Astrocyte of the cerebellum (primary cell): ENCODE results near the gene SLC46A1.
A peak's percentile ranks its signal among the peaks of the same experiment; 100 is the strongest.
"Not testable (repeated sequence)": the region's sequence is repeated elsewhere in the genome, so short reads cannot be mapped to it uniquely, and the experiment has no call there.

Experiments used
- DNase-seq: peaks from one replicate; pipeline ENCODE4 v3.0.0-alpha.2; 2011; ENCODE audit warnings: low read depth
- H3K4me3 ChIP-seq: 2 replicates; pipeline ENCODE4 v1.5.1; 2011; ENCODE audit warnings: mild to moderate bottlenecking, low read depth, low read length, moderate library complexity
- in situ Hi-C: cut with HindIII; loops from 2 replicates; pipeline ENCODE4 v1.10.0; 2017; ENCODE audit warnings: low sequenced_read_pairs
- TF ChIP-seq, protein P1 (sequence below): IDR thresholded peaks from 2 replicates; pipeline ENCODE4 v1.5.1; 2012; ENCODE audit warnings: low read length, low read depth, moderate library complexity, mild to moderate bottlenecking; ENCODE audit errors: missing control alignments

Gene SLC46A1

GRCh38 chr17:28433721-28434120 lies 27.7 kb upstream of the SLC46A1 start:
- DNase-seq = no peak
- no peak overlapping the region for H3K4me3 ChIP-seq
- TF ChIP-seq, protein P1, sequence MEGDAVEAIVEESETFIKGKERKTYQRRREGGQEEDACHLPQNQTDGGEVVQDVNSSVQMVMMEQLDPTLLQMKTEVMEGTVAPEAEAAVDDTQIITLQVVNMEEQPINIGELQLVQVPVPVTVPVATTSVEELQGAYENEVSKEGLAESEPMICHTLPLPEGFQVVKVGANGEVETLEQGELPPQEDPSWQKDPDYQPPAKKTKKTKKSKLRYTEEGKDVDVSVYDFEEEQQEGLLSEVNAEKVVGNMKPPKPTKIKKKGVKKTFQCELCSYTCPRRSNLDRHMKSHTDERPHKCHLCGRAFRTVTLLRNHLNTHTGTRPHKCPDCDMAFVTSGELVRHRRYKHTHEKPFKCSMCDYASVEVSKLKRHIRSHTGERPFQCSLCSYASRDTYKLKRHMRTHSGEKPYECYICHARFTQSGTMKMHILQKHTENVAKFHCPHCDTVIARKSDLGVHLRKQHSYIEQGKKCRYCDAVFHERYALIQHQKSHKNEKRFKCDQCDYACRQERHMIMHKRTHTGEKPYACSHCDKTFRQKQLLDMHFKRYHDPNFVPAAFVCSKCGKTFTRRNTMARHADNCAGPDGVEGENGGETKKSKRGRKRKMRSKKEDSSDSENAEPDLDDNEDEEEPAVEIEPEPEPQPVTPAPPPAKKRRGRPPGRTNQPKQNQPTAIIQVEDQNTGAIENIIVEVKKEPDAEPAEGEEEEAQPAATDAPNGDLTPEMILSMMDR = no peak
- in situ Hi-C loops = no loop called here

- DNase-seq, in situ Hi-C loops, H3K4me3 ChIP-seq: not testable (repeated sequence)
These were observed 22.0 kb upstream of the SLC46A1 start for GRCh38 chr17:28427982-28428381.

DNA sequence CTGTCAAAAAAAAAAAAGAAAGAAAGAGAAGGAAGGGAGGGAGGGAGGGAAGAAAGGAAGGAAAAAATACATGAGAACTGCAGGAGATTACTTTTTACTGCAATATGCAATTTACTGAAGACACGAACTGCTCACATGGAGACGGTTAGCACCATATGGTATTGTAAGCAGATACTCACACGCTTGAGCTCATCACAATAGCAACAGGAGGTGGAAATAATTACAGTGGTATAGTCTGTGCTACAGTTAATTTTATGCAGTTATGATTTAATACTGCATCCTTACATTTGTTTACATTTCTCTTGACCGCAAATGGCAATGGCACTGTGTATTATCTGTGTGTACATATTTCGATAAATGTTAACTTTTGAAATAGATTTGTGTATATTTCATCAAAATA lies 21.4 kb upstream of the SLC46A1 start:
- in situ Hi-C loops = no loop called here

DNA sequence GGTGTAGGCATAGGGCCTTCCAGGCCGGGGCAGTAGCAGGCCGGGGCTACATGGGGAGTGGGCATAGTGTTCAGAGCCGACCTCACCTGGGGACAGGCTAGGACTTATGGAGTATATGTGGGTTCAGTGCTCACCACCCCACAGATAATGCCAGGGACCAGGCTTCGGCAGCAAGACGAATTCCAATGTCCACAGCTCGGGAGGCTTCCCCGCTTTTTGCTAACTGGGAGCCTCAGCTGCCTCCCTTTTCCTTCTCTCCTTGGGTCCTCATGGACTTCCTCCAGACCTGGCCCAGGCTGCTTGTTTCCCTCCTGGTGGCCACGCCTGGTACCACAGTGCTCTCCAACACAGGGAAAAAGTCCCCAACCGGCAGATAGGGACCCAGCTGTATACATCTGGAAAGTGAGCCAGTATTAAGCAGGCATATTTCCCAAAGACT lies 20.1 kb upstream of the SLC46A1 start:
- in situ Hi-C loops = no loop called here
- TF ChIP-seq, protein P1 = peak; percentile 43
- H3K4me3 ChIP-seq = no peak overlapping the region
- no peak for DNase-seq

More for the DNA sequence above, 21.4 kb upstream of the SLC46A1 start:
- no peak overlapping the region for H3K4me3 ChIP-seq
- TF ChIP-seq, protein P1 = no peak
- DNase-seq = no peak

DNA sequence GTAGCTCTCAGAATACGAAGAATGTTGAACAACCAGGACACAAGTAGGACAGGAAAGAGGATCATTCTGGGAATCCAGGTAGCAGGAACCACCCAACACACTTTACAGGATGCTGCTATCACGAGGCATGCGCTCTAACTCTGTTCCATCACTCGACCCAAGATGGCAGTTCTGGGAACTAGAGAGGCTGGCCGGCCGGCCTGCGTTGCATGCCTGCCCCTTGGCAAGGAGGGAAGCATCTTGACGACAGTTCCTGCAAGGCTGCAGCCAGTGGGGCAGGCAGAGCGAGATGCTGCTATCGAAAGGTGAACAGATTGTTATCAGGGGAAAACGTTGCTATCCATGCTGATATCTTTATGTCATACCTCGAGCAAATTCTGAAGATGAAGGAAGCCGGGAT lies 19.2 kb upstream of the SLC46A1 start:
- TF ChIP-seq, protein P1 = no peak
- H3K4me3 ChIP-seq = no peak overlapping the region
- no peak for DNase-seq
- in situ Hi-C loops = no loop called here

DNA sequence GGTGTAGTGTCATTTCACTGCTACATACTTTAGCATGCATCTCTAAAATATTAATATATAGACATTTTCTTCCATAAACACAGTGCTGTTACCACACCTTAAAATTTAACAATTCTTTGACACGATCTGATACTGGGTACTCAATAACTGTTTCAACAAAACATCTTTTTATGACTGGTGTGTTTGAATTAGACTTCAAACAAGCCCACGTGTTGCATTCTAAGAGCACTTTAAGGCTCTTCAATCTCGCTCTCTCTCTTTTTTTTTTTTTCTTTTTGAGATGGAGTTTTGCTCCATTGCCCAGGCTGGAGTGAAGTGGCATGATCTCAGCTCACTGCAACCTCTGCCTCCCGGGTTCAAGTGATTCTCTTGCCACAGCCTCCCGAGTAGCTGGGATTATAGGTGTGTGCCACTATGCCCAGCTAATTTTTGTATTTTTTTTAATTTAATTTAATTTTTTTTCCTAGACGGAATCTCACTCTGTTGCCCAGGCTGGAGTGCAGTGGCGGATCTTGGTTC lies 15.8 kb upstream of the SLC46A1 start:
- in situ Hi-C loops = no loop called here

GRCh38 chr17:28416703-28417311 lies 10.8 kb upstream of the SLC46A1 start:
- in situ Hi-C loops = no loop called here
- no peak overlapping the region for H3K4me3 ChIP-seq
- TF ChIP-seq, protein P1 = peak; percentile 75
- DNase-seq = peak; percentile 8

More for the DNA sequence above, 15.8 kb upstream of the SLC46A1 start:
- no peak for DNase-seq
- no peak overlapping the region for H3K4me3 ChIP-seq
- TF ChIP-seq, protein P1 = no peak
